Measurements from ENCODE around the gene VGLL4.

VGLL4 gene

GRCh38 chr3:11591002-11591355, 52.7 kb downstream of the VGLL4 start:
- TF ChIP-seq MAX (IDR thresholded peaks at IDR 0.05) (no peak), TCF12 (IDR thresholded peaks at IDR 0.05; ENCODE audit: low read depth) (no peak), TEAD4 (IDR thresholded peaks at IDR 0.05) (no peak), EGR1 (IDR thresholded peaks at IDR 0.05) (no peak), CREB1 (IDR thresholded peaks at IDR 0.05; ENCODE audit: low read depth) (no peak), ZBTB7A (IDR thresholded peaks at IDR 0.05; ENCODE audit: low read depth) (no peak), CEBPB (IDR thresholded peaks at IDR 0.05) (no peak), RAD21 (IDR thresholded peaks at IDR 0.05; ENCODE audit: low read depth) (no peak), EP300 (IDR thresholded peaks at IDR 0.05; ENCODE audit: borderline replicate concordance) (no peak), NFIC (IDR thresholded peaks at IDR 0.05) (no peak), FOXM1 (IDR thresholded peaks at IDR 0.05; ENCODE audit: borderline replicate concordance, low read depth) (no peak), TAF1 (IDR thresholded peaks at IDR 0.05; ENCODE audit: low read depth) (no peak)

- no peak for TF ChIP-seq ZBTB7A (IDR thresholded peaks at IDR 0.05; ENCODE audit: low read depth)
- no peak for TF ChIP-seq CEBPB (IDR thresholded peaks at IDR 0.05)
- no peak for TF ChIP-seq FOXM1 (IDR thresholded peaks at IDR 0.05; ENCODE audit: borderline replicate concordance, low read depth)
- no peak for TF ChIP-seq REST (IDR thresholded peaks at IDR 0.05; ENCODE audit: low read depth)
- TF ChIP-seq RAD21 (IDR thresholded peaks at IDR 0.05; ENCODE audit: low read depth), result no peak
These were observed 54.0 kb downstream of the VGLL4 start for GRCh38 chr3:11589706-11590105.

GRCh38 chr3:11588755-11589154, 55.0 kb downstream of the VGLL4 start:
- no peak for TF ChIP-seq CREB1 (IDR thresholded peaks at IDR 0.05; ENCODE audit: low read depth)
- TF ChIP-seq TAF1 (IDR thresholded peaks at IDR 0.05; ENCODE audit: low read depth), result no peak
- TF ChIP-seq FOXM1 (IDR thresholded peaks at IDR 0.05; ENCODE audit: borderline replicate concordance, low read depth), result no peak
- TF ChIP-seq ZBTB7A (IDR thresholded peaks at IDR 0.05; ENCODE audit: low read depth), result no peak
- TF ChIP-seq YY1 (IDR thresholded peaks at IDR 0.05; ENCODE audit: low read depth), result no peak
- no peak for TF ChIP-seq NFIC (IDR thresholded peaks at IDR 0.05)
- no peak for TF ChIP-seq USF1 (IDR thresholded peaks at IDR 0.05)
- no peak for TF ChIP-seq REST (IDR thresholded peaks at IDR 0.05; ENCODE audit: low read depth)
- no peak for TF ChIP-seq TCF12 (IDR thresholded peaks at IDR 0.05; ENCODE audit: low read depth)
- TF ChIP-seq RAD21 (IDR thresholded peaks at IDR 0.05; ENCODE audit: low read depth), result no peak
- TF ChIP-seq EP300 (IDR thresholded peaks at IDR 0.05; ENCODE audit: borderline replicate concordance), result no peak

GRCh38 chr3:11588338-11588737, 55.4 kb downstream of the VGLL4 start:
- TF ChIP-seq TAF1 (IDR thresholded peaks at IDR 0.05; ENCODE audit: low read depth), result no peak
- no peak for TF ChIP-seq EGR1 (IDR thresholded peaks at IDR 0.05)
- TF ChIP-seq TCF12 (IDR thresholded peaks at IDR 0.05; ENCODE audit: low read depth), result no peak
- no peak for TF ChIP-seq MAX (IDR thresholded peaks at IDR 0.05)
- TF ChIP-seq REST (IDR thresholded peaks at IDR 0.05; ENCODE audit: low read depth), result no peak
- no peak for TF ChIP-seq YY1 (IDR thresholded peaks at IDR 0.05; ENCODE audit: low read depth)
- no peak for TF ChIP-seq CREB1 (IDR thresholded peaks at IDR 0.05; ENCODE audit: low read depth)
- TF ChIP-seq TEAD4 (IDR thresholded peaks at IDR 0.05), result no peak

- TF ChIP-seq ZBTB7A (IDR thresholded peaks at IDR 0.05; ENCODE audit: low read depth) (no peak), MAX (IDR thresholded peaks at IDR 0.05) (no peak), NFIC (IDR thresholded peaks at IDR 0.05) (no peak), TAF1 (IDR thresholded peaks at IDR 0.05; ENCODE audit: low read depth) (no peak), EP300 (IDR thresholded peaks at IDR 0.05; ENCODE audit: borderline replicate concordance) (no peak), REST (IDR thresholded peaks at IDR 0.05; ENCODE audit: low read depth) (no peak), CREB1 (IDR thresholded peaks at IDR 0.05; ENCODE audit: low read depth) (no peak), TCF12 (IDR thresholded peaks at IDR 0.05; ENCODE audit: low read depth) (no peak), YY1 (IDR thresholded peaks at IDR 0.05; ENCODE audit: low read depth) (no peak), CEBPB (IDR thresholded peaks at IDR 0.05) (no peak), TEAD4 (IDR thresholded peaks at IDR 0.05) (no peak), USF1 (IDR thresholded peaks at IDR 0.05) (no peak), RAD21 (IDR thresholded peaks at IDR 0.05; ENCODE audit: low read depth) (no peak)
These were observed 55.9 kb downstream of the VGLL4 start for GRCh38 chr3:11587766-11588165.

Measured in Ishikawa (cell line).